Stimulated activated CD4-positive, alpha-beta T cell treated with anti-CD3 and anti-CD28 coated beads, TNF-alpha, amount 100 ng/mL, for 1 hour (primary cell): ENCODE measurements around the gene STPG4.

Experiments
- DNase-seq, 3 donors: peaks; one replicate each; pipeline ENCODE4 v3.0.0-alpha.2; 2020; ENCODE audit warnings: low read depth in 3 of 3, low spot score in 1 of 3

The STPG4 gene

GRCh38 chr2:47037678-47038077, 117.4 kb downstream of the STPG4 start:
- no peak for DNase-seq
